Activated naive CD4-positive, alpha-beta T cell treated with anti-CD3 and anti-CD28 coated beads, Interleukin-2, amount 50 U/mL, for 16 hours (primary cell): ENCODE results near the gene DNAH3.
"Not testable (repeated sequence)": the region's sequence is repeated elsewhere in the genome, so short reads cannot be mapped to it uniquely, and the experiment has no call there.

Experiments used
- DNase-seq: peaks from one replicate; pipeline ENCODE4 v3.0.0-alpha.2; 2020

Gene DNAH3

DNA sequence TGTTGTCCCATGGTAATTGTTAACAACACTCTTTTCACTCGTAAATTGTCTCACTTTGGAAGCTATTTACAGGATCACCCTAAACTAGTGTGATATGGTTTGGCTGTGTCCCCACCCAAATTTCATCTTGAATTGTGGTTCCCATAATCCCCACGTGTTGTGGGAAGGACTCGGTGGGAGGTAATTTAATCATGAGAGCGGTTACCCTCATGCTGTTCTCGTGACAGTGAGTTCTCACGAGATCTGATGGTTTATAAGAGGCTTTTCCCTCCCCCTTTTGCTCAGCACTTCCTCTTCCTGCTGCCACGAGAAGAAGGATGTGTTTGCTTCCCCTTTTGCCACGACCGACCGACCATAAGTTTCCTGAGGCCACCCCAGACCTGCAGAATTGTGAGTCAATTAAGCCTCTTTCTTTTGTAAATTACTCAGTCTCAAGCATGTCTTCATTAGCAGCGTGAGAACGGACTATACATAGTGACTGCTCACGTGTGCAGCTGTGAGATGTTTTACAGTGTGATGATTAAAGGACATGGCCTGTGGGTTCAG, 34.4 kb downstream of the DNAH3 start:
- DNase-seq: no peak

DNA sequence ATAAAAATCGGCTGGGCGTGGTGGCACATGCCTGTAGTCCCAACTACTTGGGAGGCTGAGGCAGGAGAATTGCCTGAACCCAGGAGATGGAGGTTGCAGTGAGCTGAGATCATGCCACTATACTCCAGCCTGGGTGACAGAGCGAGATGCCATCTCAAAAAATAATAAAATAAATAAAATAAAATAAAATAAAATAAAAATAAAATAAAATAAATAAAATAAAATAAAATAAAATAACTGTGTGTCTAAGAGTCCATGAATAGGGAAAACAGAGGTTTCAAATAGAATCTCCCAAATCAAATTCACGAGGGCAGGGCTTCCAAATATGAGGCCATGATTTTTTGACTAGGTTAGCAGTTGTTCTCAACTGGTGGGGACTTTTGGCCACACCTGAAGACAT, 35.1 kb downstream of the DNAH3 start:
- not testable (repeated sequence) for DNase-seq

DNA sequence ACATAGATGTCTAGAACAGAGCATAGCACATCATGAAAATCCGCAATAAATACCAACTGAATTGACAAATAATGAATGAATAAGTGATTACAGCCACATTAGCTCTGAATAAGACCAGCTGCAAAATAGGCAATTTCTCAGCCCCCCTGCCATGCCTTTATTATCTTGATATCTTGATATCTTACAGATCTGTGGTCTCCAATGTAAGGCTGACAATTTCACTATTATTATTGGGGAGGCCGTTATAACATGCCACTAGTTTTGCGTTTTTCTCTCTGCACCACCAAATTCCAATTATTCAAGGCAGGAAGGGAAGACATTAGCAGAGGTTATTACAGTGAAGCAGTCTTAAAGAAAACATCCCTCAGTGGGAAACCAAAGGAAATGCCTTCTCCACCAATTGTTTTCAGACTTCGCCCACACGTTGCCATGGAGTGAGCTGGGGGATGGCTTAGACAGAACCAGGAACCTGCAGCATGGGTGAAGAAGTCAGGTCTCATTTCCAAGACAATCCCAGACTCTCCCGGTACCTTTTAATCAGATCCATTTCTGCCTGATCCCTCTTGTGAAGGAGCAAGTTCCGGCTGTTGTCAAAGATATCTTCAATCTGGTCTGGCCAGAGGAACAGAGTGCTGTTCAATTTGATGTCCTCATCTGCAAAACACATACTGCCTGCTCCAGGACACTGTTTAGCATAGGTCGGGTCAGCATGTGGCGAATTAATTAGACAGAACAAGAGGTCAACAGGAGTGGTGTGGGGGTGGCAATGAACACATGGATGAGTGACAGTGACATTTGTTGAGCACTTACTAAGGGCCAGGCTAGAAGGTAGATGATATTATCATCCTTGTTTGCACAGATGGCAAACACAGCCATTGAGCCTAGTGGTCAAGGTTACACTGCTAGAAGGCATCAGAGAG, 46.4 kb downstream of the DNAH3 start:
- no peak for DNase-seq

DNA sequence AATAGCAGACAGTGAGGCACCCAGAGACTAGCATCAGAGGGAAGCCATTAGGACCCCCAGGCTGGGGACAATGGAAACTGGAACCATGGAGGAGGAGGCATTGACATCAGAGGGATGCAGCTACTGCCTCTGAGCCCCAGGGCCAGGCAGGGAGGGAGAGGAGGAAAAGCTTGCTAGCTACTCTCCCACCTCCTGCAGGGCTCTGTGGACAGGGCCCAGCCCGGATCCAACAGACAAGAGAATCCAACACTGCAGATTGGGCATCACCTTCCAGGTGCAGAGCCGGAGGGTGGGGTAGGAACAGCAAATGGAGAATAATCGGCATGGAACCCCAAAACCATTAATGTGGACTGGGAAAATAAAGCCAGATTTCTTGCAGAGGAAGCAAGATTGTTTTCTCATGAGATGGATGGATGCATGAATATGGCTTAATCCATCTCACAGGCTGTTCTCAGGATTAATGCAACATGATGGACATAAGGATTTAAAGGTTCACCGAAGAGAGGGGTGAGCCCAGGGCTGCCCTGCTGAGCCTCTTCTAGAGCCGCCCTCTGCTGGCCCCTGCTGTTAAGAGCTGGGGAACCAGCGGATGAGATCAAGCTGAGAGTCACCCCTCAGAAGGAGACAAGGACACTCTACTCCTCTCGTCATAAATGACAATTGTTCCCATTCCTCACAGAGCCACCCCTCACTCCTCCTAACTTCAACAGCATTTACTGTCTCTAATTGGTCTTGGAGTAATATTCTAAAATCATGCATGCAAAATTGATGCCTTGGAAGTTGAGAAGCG, 48.8 kb downstream of the DNAH3 start:
- DNase-seq: peak; percentile 22

DNA sequence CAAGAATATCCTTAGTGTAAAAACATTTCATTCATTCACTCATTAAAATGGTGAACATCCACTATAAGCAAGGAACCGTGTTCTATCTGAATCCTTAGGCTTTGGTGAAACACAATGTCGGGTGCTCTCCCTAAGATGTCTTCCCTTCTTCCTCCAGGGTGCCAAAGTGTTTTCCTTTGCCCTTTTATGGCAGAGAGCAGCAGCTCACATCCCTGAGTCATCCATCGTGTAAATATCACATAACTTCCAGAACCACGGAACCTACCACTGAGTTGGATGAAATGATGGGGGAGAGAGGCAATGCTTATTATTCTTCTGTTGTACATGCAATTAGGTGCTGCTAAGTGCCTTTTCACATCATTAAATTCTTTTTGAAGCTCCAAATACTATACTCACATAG, 50.2 kb downstream of the DNAH3 start:
- no peak for DNase-seq

DNA sequence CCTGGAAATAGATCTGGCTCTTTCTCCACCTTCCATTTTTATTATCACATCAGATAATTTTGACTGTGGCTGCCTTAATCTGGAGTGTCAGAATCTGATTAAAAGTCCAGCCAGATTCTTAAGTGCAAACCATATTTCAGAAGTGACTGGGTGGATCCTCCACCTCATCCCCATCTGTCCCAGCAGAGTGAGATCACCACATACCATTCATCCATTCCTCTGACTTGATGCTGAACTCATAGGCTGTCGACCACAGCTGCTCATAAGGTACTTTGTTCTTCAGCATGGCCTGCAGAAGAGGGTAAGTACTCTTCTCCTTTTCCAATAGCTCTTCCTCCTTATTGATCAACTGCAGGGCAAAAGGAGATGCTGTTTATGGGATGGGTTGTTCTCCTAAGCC, 53.5 kb downstream of the DNAH3 start:
- DNase-seq: no peak

DNA sequence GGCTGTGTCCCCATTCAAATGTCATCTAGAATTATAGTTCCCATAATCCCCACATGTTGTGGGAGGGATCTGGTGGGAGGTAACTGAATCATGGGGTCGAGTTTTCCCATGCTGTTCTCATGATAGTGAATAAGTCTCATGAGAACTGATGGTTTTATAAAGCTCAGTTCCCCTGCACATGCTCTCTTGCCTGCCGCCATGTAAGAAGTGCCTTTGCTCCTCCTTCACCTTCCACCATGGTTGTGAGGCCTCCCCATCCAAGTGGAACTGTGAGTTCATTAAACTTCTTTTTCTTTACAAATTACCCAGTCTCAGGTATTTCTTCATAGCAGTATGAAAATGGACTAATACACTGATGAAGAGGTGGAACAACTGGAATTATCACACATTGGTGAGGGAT, 55.9 kb downstream of the DNAH3 start:
- not testable (repeated sequence) for DNase-seq

DNA sequence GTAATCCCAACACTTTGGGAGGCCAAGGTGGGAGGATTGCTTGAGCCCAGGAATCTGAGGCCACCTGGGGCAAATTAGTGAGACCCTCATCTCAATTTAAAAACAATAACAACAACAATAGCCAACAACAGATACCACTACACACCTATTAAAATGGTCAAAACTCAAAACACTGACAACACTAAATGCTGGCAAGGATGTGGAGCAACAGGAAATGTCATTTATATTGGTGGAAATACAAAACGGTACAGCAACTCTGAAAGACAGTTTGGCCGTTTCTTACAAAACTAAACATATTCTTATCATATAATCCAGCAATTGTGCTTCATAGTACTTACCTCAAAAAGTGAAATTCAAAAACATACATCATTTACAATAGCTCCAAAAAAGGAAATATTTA, 57.7 kb downstream of the DNAH3 start:
- no peak for DNase-seq

DNA sequence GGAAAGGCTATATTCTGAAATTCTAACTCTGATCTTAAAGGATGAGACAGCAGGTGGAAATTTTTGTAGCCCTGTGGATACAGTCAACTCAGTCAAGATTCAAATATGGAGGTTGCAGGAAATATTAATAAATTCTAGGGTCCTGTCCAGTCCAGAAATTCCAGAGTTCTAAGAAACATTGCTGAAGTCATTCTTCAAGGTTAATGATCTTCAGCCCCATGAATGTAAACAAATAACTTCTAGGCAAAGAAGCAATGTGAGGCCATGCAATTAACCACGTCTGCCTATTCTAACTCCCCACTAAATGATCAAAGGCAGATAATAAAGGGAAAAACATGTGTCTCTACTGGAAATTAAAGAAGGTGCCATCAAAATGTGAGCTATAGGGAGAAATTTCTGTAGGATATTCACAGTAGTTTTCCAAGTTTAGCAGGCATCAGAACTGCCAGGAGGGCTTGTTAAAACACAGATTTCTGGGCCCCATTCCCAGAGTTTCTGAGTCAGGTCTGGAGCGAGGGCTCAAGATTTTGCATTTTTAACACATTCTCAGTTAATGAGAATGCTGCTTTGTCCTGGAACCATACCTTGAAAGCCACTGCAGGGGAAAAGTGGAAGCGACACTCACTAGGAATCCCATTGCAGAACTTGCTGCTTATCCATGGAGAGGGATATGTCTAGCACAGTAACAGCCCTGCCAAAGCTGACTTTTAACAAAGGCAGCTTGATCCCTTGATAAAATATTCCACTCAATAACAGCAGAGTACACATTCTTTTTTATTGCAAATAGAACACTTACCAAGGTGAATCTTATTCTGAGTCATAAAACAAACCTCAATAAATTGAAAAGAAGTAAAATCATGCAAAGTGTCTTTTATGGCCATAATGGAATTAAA, 61.8 kb downstream of the DNAH3 start:
- no peak for DNase-seq

DNA sequence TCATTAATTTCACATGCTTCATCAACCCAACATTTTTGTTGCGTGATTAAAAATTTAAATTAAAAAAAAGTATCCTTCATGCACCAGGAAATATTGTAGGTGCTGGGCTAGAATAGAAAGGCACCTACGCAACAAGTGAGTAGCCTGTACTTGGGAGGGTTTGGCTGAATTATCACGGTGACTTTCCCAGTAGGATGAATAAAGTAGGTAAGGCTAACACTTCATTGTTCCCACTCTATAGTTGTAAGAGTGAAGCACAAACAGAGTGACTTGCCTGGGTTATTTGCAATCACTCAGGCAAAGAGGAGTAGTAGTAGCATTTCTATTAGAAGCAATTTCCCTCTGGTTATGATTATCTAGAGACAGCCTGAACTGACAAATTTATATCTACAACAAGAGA, 62.5 kb downstream of the DNAH3 start:
- no peak for DNase-seq

DNA sequence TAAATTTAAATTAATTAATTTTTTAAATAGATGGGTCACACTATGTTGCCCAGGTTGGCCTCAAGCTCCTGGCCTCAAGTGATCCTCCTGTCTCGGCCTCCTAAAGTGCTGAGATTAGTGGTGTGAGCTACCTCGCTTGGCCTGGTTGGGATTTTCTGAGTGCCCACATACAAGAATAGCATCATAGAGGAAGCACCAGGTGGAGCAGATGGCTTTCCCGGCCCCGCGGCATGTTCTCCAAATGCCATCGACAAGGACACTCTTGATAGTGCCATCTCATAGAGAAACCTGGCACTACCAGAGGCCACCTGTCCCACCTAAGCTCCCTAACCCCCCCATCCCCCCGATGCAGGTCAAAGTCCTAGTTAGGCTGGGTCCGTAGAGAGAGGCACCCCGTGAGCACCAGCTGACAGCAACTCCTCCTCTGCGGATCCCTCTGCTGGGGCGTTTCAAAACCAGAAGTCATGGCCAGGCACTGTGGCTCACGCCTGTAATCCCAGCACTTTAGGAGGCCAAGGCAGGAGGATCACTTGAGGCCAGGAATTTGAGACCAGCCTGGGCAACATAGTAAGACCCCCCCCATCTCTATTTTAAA, 65.9 kb downstream of the DNAH3 start:
- no peak for DNase-seq

DNA sequence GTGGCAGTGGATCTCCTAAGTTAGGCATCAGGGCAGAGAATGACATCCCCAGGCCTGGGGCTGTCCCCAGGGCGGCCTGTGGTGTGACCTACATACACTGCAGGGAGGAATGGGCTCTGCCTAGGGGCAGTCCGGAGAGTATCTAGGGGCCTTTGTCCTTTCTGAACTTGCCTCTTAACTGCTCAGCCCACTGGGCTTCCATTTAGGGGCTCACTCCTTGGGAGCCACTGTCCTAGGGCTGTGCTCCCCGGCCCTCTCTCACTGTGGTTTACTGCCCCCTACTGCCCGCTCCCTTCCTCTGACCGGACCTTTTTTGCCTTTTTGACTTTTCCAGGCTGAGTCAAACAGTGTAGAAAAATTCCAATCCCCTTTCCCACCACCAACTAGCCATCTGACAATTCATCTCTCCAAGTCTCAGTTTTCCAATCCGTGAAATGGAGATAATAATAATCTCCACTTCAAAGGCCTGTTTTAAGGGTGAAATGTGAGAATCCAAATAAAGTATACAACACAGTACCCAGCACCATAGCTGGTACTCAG, 66.8 kb downstream of the DNAH3 start:
- DNase-seq: peak; percentile 44

DNA sequence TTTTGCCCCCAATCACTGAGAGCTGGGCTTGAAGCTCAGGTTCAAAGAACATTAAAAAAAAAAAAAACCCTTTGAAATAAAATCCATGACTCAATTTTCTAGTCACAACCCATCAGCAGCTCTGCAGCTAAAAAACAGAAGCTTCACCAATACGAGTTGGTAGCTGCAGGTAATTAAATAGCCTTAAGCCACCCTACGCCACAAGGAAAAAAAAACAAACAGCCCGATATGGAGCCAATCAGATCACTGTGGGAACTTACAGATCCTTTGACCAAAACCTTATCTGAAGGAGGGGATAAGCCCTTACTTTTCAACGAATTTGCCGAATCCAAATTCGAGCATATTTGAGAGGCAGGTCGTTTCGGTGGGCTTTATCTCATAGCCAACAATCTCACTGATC, 69.3 kb downstream of the DNAH3 start:
- DNase-seq: no peak

DNA sequence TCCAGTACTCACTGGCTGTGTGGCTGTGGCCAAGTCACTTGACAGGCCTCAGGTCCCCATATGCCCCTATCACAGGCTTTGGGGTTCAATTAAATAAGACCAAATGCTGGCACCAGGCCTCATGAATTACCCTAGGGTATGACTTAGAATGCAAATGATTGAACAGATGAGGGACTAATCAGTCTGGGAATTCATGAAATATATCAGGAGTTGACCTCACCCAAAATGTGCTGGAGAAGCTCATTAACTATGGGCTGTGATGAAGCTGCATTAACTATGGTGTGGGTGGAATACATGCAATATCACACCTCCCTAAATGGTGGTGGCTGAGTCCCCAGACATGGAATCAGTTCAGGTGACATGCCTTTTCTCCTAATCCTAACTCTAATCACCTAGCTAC, 72.1 kb downstream of the DNAH3 start:
- no peak for DNase-seq

DNA sequence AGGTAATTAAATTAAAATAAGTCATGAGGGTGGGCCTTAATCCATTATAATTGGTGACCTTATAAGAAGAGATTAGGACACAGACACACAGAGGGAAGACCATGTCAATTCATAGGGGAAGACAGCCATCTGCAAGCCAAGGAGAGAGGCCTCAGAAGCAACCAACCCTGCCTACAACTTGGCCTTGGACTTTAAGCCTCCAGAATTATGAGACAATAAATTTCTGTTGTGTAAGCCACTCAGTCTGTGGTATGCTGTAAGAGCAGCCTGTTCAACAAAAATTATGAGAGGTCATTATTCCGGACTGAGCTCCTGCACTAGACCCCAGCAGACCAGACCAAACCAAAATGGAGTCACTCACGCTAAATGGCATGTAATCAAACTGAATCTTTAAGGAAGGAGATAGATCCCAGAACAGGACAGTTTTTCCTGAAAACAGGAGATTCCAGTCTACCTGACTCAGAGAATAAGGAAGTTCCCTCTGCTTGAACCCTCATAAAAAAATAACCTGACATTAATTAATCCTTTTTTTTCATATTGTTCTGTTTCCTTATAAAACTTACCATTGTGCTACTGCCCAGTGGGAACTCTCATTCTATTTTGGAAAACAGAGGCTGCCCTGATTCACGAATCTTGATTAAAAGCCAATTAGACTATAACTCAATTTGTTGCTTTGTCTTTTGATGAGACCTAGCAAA, 74.3 kb downstream of the DNAH3 start:
- DNase-seq: no peak

DNA sequence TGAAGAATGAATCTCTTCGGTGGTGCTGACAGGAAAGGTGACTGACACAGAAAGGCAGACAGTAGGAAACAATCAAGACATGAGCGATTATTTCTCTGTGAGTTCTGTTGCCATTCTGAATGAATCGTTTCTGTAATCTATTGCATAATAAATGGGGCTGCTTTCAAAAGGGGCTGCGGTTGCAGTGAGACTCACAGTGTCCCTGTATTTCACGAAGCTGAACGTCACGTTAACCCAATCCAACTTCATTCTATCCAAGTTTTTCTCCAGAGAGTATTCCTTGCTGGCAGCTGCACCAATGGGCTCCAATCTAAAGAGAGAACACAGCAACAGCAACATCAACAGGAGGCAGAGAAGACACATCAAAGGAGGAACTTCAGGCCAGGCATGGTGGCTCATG, 75.4 kb downstream of the DNAH3 start:
- DNase-seq: no peak

DNA sequence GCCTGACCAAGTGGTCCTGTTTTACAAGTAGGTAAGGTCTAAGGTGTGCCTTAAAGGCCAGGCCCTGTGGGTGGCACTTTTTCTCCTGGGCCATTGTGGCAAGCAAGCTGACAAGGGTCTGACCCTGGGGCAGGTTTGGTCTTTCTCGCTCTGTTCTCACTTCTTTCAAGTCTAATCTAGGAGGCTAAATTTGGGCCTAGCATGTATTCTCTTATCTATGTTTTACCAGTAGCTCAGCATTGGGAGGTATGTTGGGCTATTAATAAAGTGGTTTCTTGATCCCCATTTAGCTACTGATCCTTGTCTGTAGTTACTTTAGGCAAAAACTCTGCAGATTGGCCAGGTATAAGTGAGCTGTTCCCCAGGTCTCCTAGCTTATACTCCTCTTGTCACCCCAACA, 77.7 kb downstream of the DNAH3 start:
- no peak for DNase-seq

DNA sequence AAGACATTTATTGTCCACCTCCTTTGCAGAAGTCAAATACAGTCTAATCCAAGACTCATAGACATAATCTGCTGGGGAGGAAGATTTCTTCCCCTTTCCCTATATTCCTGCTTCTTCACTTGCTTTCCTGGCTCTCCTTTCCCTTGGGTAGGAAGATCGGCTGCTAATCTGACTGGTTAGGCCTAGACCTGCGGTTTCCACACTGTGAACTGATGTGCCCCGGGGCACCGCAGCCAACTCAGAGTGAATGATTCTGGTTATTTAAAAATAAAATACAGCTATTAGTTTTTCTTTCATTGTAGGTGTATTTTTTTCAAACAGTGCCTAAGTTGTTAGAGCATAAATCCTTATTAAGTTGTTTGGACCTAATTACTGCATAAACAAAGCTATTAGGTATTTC, 78.9 kb downstream of the DNAH3 start:
- no peak for DNase-seq

DNA sequence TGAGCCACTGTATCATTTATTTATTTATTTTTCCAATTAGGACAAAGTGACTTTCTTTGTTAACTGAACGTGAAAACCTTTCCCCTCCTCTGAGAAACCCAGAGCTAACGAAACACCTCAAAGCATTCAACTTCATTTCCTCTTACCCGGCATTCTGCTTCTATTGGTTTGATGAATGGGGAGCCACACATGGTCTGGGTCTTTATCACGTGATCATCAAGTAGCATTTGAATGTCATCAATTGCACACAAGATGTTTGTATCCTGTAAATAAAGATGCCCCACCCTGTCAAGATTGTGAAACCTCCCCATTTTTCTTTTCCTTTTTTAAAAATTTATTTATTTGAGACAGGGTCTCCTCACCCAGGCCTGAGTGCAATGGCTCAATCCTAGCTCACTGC, 80.1 kb downstream of the DNAH3 start:
- no peak for DNase-seq

DNA sequence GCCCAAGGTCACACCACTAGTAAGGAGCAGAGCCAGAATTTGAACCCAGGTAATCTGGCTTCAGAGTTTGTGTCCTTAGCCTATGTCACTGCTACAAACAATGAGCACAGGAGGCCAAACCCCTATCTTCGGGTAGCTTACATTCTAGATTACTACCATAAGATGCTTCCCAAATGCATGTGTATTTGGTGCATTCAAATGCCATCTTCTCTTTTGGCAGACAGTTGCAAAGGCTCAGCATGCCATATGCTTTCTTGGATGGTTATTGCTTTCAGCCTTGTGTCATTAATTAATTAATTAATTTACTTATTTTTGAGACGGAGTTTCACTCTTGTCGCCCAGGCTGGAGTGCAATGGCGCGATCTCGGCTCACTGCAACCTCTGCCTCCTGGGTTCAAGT, 80.7 kb downstream of the DNAH3 start:
- no peak for DNase-seq

DNA sequence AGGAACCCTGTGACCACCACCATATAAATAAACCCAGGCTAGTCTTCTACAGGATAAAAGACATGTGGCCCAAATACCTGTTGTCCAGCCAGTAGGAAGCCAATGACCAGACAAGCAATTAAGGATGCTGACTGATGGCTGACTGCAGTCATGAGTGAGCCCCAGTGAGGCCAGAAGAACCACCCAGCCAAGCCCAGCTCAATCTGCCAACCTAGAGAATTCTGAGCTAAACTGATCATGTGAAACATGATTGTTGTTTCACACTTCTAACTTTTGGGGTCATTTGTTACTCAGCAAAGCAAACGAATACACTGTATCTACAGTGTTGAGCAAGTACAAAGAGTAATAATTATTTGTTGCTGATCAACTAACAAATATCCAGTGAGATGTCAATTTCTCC, 86.4 kb downstream of the DNAH3 start:
- DNase-seq: no peak

DNA sequence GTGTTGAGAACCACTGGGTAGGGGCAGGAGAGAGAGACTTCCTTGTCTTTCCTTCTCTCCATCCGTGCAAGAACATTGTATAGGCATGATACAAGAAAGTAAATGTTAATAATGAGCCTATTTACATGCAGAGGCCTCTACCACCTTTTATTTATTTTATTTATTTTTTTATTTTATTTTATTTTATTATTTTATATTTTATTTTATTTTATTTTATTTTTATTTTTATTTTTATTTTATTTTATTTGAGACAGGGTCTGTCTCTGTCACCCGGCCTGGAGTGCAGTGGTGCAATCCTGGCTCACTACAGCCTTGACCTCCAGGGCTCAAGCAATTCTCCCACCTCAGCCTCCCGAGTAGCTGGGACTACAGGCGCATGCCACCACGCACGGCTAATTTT, 87.3 kb downstream of the DNAH3 start:
- not testable (repeated sequence) for DNase-seq
